ENCODE data around the gene GGT5. TPM values are rescaled to one million over a fixed set of nuclear protein-coding genes. Genes with fewer than 3 reads are reported as not detected.
A peak's percentile ranks its signal among the peaks of the same experiment; 100 is the strongest.
"Not testable (repeated sequence)": the region's sequence is repeated elsewhere in the genome, so short reads cannot be mapped to it uniquely, and the experiment has no call there.

Gene GGT5
- total RNA-seq, 1 donor from 2014 or later: not detected

GRCh38 chr22:24217384-24217783 lies 27.5 kb downstream of the GGT5 start:
- Mint-ChIP-seq H3K36me3 (ENCODE audit: low read depth) (no peaks in the 10 kb centered on the region), H3K27me3 (ENCODE audit: insufficient read depth) (peaks cover 3% of the 10 kb centered on the region), H3K27ac (no peak overlapping the region), H3K4me1 (ENCODE audit: low read depth) (no peaks in the 10 kb centered on the region), H3K9me3 (no peaks in the 10 kb centered on the region), H3K4me3 (no peak overlapping the region)
- DNase-seq (ENCODE audit: low spot score): no peak
- intact Hi-C loops (cut with micrococcal nuclease): no loop called here

- H3K4me1 Mint-ChIP-seq (ENCODE audit: low read depth): no peaks in the 10 kb centered on the region
- no peaks in the 10 kb centered on the region for H3K36me3 Mint-ChIP-seq (ENCODE audit: low read depth)
- no peak overlapping the region for H3K27ac Mint-ChIP-seq
- intact Hi-C loops (cut with micrococcal nuclease): no loop called here
- H3K9me3 Mint-ChIP-seq: no peaks in the 10 kb centered on the region
- peaks cover 5% of the 10 kb centered on the region for H3K27me3 Mint-ChIP-seq (ENCODE audit: insufficient read depth)
- no peak for DNase-seq (ENCODE audit: low spot score)
- H3K4me3 Mint-ChIP-seq: no peak overlapping the region
Observed at GRCh38 chr22:24216541-24217209, 28.2 kb downstream of the GGT5 start.

- H3K36me3 Mint-ChIP-seq (ENCODE audit: low read depth): no peaks in the 10 kb centered on the region
- H3K27me3 Mint-ChIP-seq (ENCODE audit: insufficient read depth): peaks cover 5% of the 10 kb centered on the region
- no peaks in the 10 kb centered on the region for H3K9me3 Mint-ChIP-seq
- intact Hi-C loops (cut with micrococcal nuclease): no loop called here
- no peak overlapping the region for H3K4me3 Mint-ChIP-seq
- no peak for DNase-seq (ENCODE audit: low spot score)
- H3K27ac Mint-ChIP-seq: no peak overlapping the region
- peaks cover 1% of the 10 kb centered on the region for H3K4me1 Mint-ChIP-seq (ENCODE audit: low read depth)
Observed at GRCh38 chr22:24214467-24215285, 30.2 kb downstream of the GGT5 start.

GRCh38 chr22:24213111-24213510 lies 31.8 kb downstream of the GGT5 start:
- H3K9me3 Mint-ChIP-seq; H3K4me1 Mint-ChIP-seq (ENCODE audit: low read depth); H3K27me3 Mint-ChIP-seq (ENCODE audit: insufficient read depth); DNase-seq (ENCODE audit: low spot score); H3K36me3 Mint-ChIP-seq (ENCODE audit: low read depth); H3K27ac Mint-ChIP-seq; H3K4me3 Mint-ChIP-seq; intact Hi-C loops (cut with micrococcal nuclease): not testable (repeated sequence)

- H3K27me3 Mint-ChIP-seq (ENCODE audit: insufficient read depth); DNase-seq (ENCODE audit: low spot score); H3K9me3 Mint-ChIP-seq; intact Hi-C loops (cut with micrococcal nuclease); H3K4me3 Mint-ChIP-seq; H3K27ac Mint-ChIP-seq; H3K36me3 Mint-ChIP-seq (ENCODE audit: low read depth): not testable (repeated sequence)
- H3K4me1 Mint-ChIP-seq (ENCODE audit: low read depth): peaks cover 23% of the 10 kb centered on the region
Observed at GRCh38 chr22:24211716-24212115, 33.2 kb downstream of the GGT5 start.

- H3K36me3 Mint-ChIP-seq (ENCODE audit: low read depth); H3K27ac Mint-ChIP-seq; DNase-seq (ENCODE audit: low spot score); H3K27me3 Mint-ChIP-seq (ENCODE audit: insufficient read depth); H3K4me3 Mint-ChIP-seq; H3K9me3 Mint-ChIP-seq; intact Hi-C loops (cut with micrococcal nuclease): not testable (repeated sequence)
- peaks cover 31% of the 10 kb centered on the region for H3K4me1 Mint-ChIP-seq (ENCODE audit: low read depth)
Observed at GRCh38 chr22:24210409-24210808, 34.5 kb downstream of the GGT5 start.

- H3K27ac Mint-ChIP-seq: no peak overlapping the region
- intact Hi-C loops (cut with micrococcal nuclease): no loop called here
- no peak overlapping the region for H3K4me3 Mint-ChIP-seq
- peaks cover 33% of the 10 kb centered on the region for H3K4me1 Mint-ChIP-seq (ENCODE audit: low read depth)
- no peak for DNase-seq (ENCODE audit: low spot score)
- H3K36me3 Mint-ChIP-seq (ENCODE audit: low read depth): no peaks in the 10 kb centered on the region
- no peaks in the 10 kb centered on the region for H3K9me3 Mint-ChIP-seq
- H3K27me3 Mint-ChIP-seq (ENCODE audit: insufficient read depth): peaks cover 5% of the 10 kb centered on the region
Observed at GRCh38 chr22:24209687-24210086, 35.2 kb downstream of the GGT5 start.

- DNase-seq (ENCODE audit: low spot score): no peak
- Mint-ChIP-seq H3K9me3 (no peaks in the 10 kb centered on the region), H3K27me3 (ENCODE audit: insufficient read depth) (peaks cover 4% of the 10 kb centered on the region), H3K27ac (no peak overlapping the region), H3K4me3 (no peak overlapping the region), H3K36me3 (ENCODE audit: low read depth) (no peaks in the 10 kb centered on the region), H3K4me1 (ENCODE audit: low read depth) (peaks cover 37% of the 10 kb centered on the region)
- intact Hi-C loops (cut with micrococcal nuclease): no loop called here
Observed at GRCh38 chr22:24209016-24209415, 35.9 kb downstream of the GGT5 start.

GRCh38 chr22:24208012-24208749 lies 36.7 kb downstream of the GGT5 start:
- peak overlapping the region; percentile 41 for H3K4me3 Mint-ChIP-seq
- peaks cover 3% of the 10 kb centered on the region for H3K27me3 Mint-ChIP-seq (ENCODE audit: insufficient read depth)

GRCh38 chr22:24207264-24208011 lies 37.4 kb downstream of the GGT5 start:
- H3K27me3 Mint-ChIP-seq (ENCODE audit: insufficient read depth): peaks cover 3% of the 10 kb centered on the region
- intact Hi-C loops (cut with micrococcal nuclease): no loop called here
- no peak for DNase-seq (ENCODE audit: low spot score)
- H3K9me3 Mint-ChIP-seq: no peaks in the 10 kb centered on the region
- no peaks in the 10 kb centered on the region for H3K36me3 Mint-ChIP-seq (ENCODE audit: low read depth)
- H3K27ac Mint-ChIP-seq: peak overlapping the region; percentile 60
- H3K4me3 Mint-ChIP-seq: peak overlapping the region; percentile 41
- peaks cover 40% of the 10 kb centered on the region for H3K4me1 Mint-ChIP-seq (ENCODE audit: low read depth)

More at GRCh38 chr22:24208012-24208749, 36.7 kb downstream of the GGT5 start:
- Mint-ChIP-seq H3K27ac (peak overlapping the region; percentile 60), H3K36me3 (ENCODE audit: low read depth) (no peaks in the 10 kb centered on the region), H3K9me3 (no peaks in the 10 kb centered on the region), H3K4me1 (ENCODE audit: low read depth) (peaks cover 40% of the 10 kb centered on the region)
- intact Hi-C loops (cut with micrococcal nuclease): no loop called here
- DNase-seq (ENCODE audit: low spot score): no peak

GRCh38 chr22:24206460-24207263 lies 38.2 kb downstream of the GGT5 start:
- H3K4me3 Mint-ChIP-seq; H3K27me3 Mint-ChIP-seq (ENCODE audit: insufficient read depth); H3K36me3 Mint-ChIP-seq (ENCODE audit: low read depth); DNase-seq (ENCODE audit: low spot score); H3K9me3 Mint-ChIP-seq; intact Hi-C loops (cut with micrococcal nuclease): not testable (repeated sequence)
- Mint-ChIP-seq H3K4me1 (ENCODE audit: low read depth) (peaks cover 40% of the 10 kb centered on the region), H3K27ac (peak overlapping the region; percentile 29)

Data from activated T-helper 1 cell treated with anti-CD3 and anti-CD28 coated beads, Interleukin-12 subunit alpha, Interleukin-12 subunit beta, Interleukin-2, Interleukin-4 antibody, amounts not matched to agents 30 ng/mL and 10 ng/mL and 1 ng/mL, durations not matched to agents 14 hours and 24 hours and 36 hours (primary cell).